Tibial artery (tissue), 4 donors: ENCODE results near the gene TUFT1.

Experiments used
- DNase-seq, 2 donors: peaks; one replicate each; pipeline ENCODE4 v3.0.0-alpha.2; 2019
- H3K27ac ChIP-seq, 2 donors: fragments of 200-600 bp; sonication (generic) in 1 of 2; 1 replicate in 1 of 2; 2 replicates in 1 of 2; pipeline ENCODE4 v1.5.1; 2018 to 2019; ENCODE audit warnings: mild to moderate bottlenecking in 1 of 2
- H3K27me3 ChIP-seq, 2 donors: fragments of 200-600 bp; sonication (generic) in 1 of 2; one replicate each; pipeline versions ENCODE4 v1.5.1 to v1.6.0; 2016 to 2019
- H3K36me3 ChIP-seq, 3 donors: fragments of 200-600 bp; sonication (generic) in 2 of 3; one replicate each; pipeline ENCODE4 v1.5.1; 2016 to 2019; ENCODE audit warnings: mild to moderate bottlenecking in 2 of 3
- H3K4me1 ChIP-seq, 4 donors: fragments of 200-600 bp; sonication (generic) in 2 of 4; 1 replicate in 3 of 4; 2 replicates in 1 of 4; pipeline ENCODE4 v1.5.1; 2016 to 2019
- H3K4me3 ChIP-seq, 2 donors: fragments of 200-600 bp; sonication (generic) in 1 of 2; 1 replicate in 1 of 2; 2 replicates in 1 of 2; pipeline ENCODE4 v1.5.1; 2018 to 2019; ENCODE audit warnings: mild to moderate bottlenecking in 2 of 2
- H3K9me3 ChIP-seq, 3 donors: fragments of 200-600 bp; sonication (generic) in 1 of 3; one replicate each; pipeline ENCODE4 v1.5.1; 2016 to 2019
- intact Hi-C: fragments of 100-400 bp; cut with DNase I; formaldehyde crosslinking; loops from one replicate; pipeline ENCODE4 v1.15.0; 2023; ENCODE audit warnings: low total_unique reads
- TF ChIP-seq, protein P1 (sequence below), 2 experiments: fragments of 200-600 bp in 1 of 2; fragments of 450-650 bp in 1 of 2; IDR thresholded peaks; one replicate each; pipeline ENCODE4 v1.5.1; 2017 to 2019; ENCODE audit warnings: antibody characterized with exemption in 2 of 2, mild to moderate bottlenecking in 1 of 2, moderate library complexity in 1 of 2

TUFT1 gene

DNA sequence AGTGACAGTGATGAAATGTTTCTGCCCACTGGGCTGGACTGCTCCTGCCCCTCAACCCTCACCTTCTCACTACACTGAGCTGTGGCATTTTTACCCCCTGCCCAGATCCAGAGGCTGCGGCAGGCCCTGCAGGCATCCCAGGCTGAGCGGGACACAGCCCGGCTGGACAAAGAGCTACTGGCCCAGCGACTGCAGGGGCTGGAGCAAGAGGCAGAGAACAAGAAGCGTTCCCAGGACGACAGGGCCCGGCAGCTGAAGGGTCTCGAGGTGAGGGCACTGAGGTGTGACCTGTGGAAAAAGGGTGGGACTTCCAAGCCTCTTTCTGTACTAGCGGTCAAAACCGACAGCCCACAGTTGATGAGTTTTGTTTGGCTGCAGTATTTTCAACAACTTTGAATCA lies 6.2 kb upstream of the TUFT1 start:
- Histone ChIP-seq H3K27ac (no peak overlapping the region), H3K9me3 (no peaks in the 10 kb centered on the region), H3K4me1 (no peaks in the 10 kb centered on the region), H3K27me3 (peaks cover 0 to 6% of the 10 kb centered on the region in 2 donors), H3K36me3 (peaks cover 0 to 19% (median 0%) of the 10 kb centered on the region in 3 donors), H3K4me3 (no peak overlapping the region)
- intact Hi-C loops = loop anchor here (10.0 kb wide), 2 partner anchors 61 to 89 kb away; no protein-coding TSS in a partner anchor
- no peak for DNase-seq
- TF ChIP-seq, protein P1, sequence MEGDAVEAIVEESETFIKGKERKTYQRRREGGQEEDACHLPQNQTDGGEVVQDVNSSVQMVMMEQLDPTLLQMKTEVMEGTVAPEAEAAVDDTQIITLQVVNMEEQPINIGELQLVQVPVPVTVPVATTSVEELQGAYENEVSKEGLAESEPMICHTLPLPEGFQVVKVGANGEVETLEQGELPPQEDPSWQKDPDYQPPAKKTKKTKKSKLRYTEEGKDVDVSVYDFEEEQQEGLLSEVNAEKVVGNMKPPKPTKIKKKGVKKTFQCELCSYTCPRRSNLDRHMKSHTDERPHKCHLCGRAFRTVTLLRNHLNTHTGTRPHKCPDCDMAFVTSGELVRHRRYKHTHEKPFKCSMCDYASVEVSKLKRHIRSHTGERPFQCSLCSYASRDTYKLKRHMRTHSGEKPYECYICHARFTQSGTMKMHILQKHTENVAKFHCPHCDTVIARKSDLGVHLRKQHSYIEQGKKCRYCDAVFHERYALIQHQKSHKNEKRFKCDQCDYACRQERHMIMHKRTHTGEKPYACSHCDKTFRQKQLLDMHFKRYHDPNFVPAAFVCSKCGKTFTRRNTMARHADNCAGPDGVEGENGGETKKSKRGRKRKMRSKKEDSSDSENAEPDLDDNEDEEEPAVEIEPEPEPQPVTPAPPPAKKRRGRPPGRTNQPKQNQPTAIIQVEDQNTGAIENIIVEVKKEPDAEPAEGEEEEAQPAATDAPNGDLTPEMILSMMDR (IDR thresholded peaks at IDR 0.05) = no peak

GRCh38 chr1:151534662-151535278 lies 5.3 kb upstream of the TUFT1 start:
- H3K4me1 ChIP-seq = peaks cover 0 to 7% (median 3%) of the 10 kb centered on the region in 4 donors
- peaks cover 0 to 2% of the 10 kb centered on the region in 2 donors for H3K27me3 ChIP-seq
- no peak overlapping the region for H3K27ac ChIP-seq
- H3K36me3 ChIP-seq = peaks cover 0 to 11% (median 0%) of the 10 kb centered on the region in 3 donors
- peak; percentile 79 to 82 for DNase-seq
- intact Hi-C loops = loop anchor here (5.0 to 10.0 kb wide), 3 partner anchors 60 to 198 kb away; no protein-coding TSS in a partner anchor
- H3K9me3 ChIP-seq = no peaks in the 10 kb centered on the region
- no peak overlapping the region for H3K4me3 ChIP-seq
- TF ChIP-seq, protein P1 (IDR thresholded peaks at IDR 0.05) = peak; percentile 73 to 84

DNA sequence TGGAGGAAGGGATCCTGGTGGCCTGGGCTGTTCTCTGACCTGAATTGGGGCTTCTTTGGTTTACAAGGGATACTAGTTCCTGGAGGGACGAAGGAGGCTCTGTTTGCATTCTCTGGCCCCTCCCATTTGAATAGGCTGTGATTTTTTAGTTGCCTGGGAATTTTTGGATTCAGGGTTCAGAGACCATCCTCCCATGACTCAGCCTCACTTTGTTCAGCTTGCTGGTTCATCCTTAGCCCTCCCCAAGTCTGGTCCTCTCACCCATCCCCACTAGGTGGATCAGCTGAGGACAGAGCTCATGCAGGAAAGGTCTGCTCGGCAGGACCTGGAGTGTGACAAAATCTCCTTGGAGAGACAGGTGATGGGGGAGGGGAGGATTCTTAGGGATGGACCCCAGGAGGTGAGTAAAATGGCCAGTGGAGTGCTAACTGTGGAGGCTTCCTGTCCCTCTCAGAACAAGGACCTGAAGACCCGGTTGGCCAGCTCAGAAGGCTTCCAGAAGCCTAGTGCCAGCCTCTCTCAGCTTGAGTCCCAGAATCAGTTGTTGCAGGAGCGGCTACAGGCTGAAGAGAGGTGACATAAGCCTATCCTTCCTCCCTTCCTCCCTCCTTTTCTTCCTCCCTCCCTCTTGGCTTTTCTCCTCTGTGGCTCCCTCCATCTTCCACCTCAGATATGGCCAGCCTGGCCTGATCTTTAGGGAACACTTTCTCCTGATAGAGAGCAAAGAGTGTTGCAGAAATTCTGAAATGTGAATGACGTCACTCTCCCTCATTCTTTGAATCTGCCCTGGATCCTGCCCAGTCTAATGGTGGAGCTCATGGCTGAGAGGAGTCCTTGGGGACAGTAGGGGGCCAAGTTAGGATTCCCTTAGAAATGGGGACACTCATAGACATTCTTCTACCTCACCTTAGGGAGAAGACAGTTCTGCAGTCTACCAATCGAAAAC lies 4.5 kb upstream of the TUFT1 start:
- TF ChIP-seq, protein P1 (IDR thresholded peaks at IDR 0.05) = no peak
- intact Hi-C loops = loop anchor here (5.0 to 10.0 kb wide), 3 partner anchors 59 to 197 kb away; no protein-coding TSS in a partner anchor
- H3K27me3 ChIP-seq = no peaks in the 10 kb centered on the region
- H3K4me3 ChIP-seq = no peak overlapping the region
- no peak overlapping the region for H3K27ac ChIP-seq
- DNase-seq = no peak
- H3K9me3 ChIP-seq = no peaks in the 10 kb centered on the region
- H3K4me1 ChIP-seq = peaks cover 0 to 10% (median 3%) of the 10 kb centered on the region in 4 donors
- peaks cover 0 to 4% (median 0%) of the 10 kb centered on the region in 3 donors for H3K36me3 ChIP-seq

DNA sequence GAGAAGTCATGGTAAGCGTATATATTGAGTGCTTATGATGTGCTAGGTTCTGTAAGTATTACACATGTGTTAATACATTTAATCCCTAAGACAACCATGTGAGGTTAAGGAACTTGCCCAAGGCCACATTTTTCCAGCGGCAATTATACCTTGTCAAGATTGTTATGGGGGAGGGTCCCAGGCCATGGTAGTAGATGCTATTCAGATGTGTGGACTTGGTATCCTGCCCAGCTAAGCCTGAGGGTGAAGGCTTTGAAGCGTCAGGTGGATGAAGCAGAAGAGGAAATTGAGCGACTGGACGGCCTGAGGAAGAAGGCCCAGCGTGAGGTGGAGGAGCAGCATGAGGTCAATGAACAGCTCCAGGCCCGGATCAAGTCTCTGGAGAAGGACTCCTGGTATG lies 3.6 kb upstream of the TUFT1 start:
- peaks cover 0 to 19% (median 10%) of the 10 kb centered on the region in 4 donors for H3K4me1 ChIP-seq
- TF ChIP-seq, protein P1 (IDR thresholded peaks at IDR 0.05) = no peak
- intact Hi-C loops = loop anchor here (5.0 to 10.0 kb wide), 3 partner anchors 58 to 196 kb away; no protein-coding TSS in a partner anchor

GRCh38 chr1:151537112-151537511 lies 3.0 kb upstream of the TUFT1 start:
- TF ChIP-seq, protein P1 (IDR thresholded peaks at IDR 0.05) = no peak
- intact Hi-C loops = loop anchor here (5.0 to 10.0 kb wide), 3 partner anchors 58 to 195 kb away; no protein-coding TSS in a partner anchor
- H3K27ac ChIP-seq = no peak overlapping the region
- H3K9me3 ChIP-seq = no peaks in the 10 kb centered on the region
- no peaks in the 10 kb centered on the region for H3K27me3 ChIP-seq
- no peak overlapping the region for H3K4me3 ChIP-seq
- H3K4me1 ChIP-seq = peaks cover 0 to 25% (median 13%) of the 10 kb centered on the region in 4 donors
- DNase-seq = no peak
- no peaks in the 10 kb centered on the region for H3K36me3 ChIP-seq

More for the DNA sequence above, 3.6 kb upstream of the TUFT1 start:
- no peaks in the 10 kb centered on the region for H3K9me3 ChIP-seq
- no peak overlapping the region for H3K27ac ChIP-seq
- H3K27me3 ChIP-seq = no peaks in the 10 kb centered on the region
- H3K4me3 ChIP-seq = no peak overlapping the region
- DNase-seq = no peak
- no peaks in the 10 kb centered on the region for H3K36me3 ChIP-seq
